GM19397 (cell line): Measurements from ENCODE around the gene WNT6.
A peak's percentile ranks its signal among the peaks of the same experiment; 100 is the strongest.

Experiments used
- ATAC-seq: cut with Tn5 transposase; IDR thresholded peaks from one replicate; pipeline ENCODE4 v1.9.1; 2021; ENCODE audit warnings: mild to moderate bottlenecking, moderate library complexity; ENCODE audit not compliant: unreplicated experiment

Gene WNT6

DNA sequence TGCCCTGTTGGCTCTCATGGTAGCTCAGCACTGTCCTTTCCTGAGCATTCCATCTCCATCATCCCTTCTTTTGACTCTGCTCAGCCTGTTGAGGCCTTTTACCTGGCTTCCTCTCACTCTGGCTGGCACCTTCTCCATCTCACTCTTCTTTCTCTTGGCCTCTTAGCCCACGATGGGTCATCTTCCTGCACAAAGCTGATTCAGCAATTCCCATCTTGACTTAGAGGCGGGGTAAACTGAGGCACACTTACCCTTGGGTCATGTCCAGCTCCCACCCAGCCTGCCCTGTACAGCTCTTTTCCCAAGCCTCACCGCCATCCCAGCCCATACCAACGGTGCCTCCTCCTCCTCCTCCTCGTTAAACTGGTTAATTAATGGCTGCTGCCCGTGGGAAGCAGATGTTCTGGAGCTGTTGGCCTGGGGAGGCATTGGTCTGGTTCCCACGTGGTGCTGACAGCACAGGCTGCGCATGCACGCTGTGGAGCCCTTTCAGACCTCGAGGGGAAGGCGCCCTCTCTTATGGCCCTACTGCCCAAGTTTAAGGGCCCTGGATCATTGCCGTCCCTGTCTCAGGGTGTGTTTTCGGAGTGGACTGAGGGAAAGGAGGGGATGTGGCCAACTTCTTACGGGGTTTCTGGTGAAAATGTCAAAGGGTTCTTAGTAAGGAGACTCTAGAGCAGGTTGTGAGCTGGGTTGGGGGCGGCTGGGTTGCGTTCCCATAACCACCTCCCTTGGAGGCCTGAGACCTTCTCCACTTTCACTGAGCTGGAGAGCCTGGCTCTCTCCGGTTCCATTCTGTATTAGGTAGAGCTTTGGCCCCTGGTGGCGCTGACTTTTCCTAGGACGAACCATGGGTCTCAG, 31.9 kb downstream of the WNT6 start:
- no peak for ATAC-seq

GRCh38 chr2:218892693-218893348, 33.2 kb downstream of the WNT6 start:
- ATAC-seq: peak; percentile 56

GRCh38 chr2:218893349-218894150, 33.9 kb downstream of the WNT6 start:
- ATAC-seq: no peak

DNA sequence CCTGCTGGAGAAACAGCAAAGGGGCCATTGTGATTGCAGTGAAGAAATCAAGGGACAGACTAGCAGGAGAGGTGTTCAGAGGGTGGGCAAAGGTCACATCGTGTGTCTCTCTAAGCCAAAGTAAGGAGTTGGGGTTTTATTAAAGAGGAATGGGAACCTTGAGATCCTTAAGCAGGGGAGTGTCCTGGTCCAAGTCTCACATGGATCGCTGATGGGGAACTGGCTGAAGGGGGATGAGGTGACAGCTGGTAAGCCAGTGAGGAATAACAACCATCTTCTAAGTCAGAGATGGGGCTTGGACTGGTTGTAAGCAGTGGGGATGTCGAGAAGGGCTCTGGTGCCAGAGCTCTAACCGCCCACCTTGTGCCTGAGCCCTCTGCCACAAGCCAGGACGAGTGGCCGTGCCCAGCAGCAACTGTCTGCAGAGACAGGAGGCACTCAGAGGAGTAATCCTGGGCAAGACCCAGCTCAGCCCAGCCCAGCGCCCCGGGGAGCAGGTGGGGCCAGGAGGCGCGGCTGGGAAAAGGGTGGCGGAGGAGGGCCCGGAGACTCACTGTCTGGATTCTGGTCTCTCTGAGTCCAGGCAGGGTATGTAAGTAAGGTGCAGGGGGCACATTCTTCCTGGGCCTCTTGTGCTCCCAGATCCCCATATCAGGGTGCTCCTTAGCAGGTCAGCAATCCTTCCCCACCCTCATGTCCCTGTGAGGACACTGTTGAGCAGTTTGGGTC, 34.7 kb downstream of the WNT6 start:
- no peak for ATAC-seq

- ATAC-seq: no peak
Measured at GRCh38 chr2:218894880-218895157, 35.2 kb downstream of the WNT6 start.

DNA sequence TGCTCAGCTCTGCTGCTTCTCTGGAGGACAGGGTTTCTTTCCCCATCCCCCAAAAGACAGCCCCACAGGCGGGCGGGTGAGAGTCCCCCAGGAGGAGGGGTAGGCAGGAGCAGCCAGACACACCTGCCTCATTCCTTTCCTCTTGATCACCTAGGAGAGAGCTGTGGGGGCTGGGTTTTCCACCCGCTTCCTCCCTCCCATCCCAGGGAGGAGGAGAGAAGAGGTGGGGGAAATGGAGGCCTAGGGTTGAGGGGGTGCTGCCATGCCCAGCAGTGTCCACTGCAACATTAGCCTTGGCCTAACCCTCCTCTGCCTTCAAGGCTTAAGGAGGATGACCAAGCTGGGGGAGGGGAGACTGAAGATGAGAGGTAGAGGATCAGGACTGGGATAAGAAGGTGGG, 35.7 kb downstream of the WNT6 start:
- ATAC-seq: no peak

DNA sequence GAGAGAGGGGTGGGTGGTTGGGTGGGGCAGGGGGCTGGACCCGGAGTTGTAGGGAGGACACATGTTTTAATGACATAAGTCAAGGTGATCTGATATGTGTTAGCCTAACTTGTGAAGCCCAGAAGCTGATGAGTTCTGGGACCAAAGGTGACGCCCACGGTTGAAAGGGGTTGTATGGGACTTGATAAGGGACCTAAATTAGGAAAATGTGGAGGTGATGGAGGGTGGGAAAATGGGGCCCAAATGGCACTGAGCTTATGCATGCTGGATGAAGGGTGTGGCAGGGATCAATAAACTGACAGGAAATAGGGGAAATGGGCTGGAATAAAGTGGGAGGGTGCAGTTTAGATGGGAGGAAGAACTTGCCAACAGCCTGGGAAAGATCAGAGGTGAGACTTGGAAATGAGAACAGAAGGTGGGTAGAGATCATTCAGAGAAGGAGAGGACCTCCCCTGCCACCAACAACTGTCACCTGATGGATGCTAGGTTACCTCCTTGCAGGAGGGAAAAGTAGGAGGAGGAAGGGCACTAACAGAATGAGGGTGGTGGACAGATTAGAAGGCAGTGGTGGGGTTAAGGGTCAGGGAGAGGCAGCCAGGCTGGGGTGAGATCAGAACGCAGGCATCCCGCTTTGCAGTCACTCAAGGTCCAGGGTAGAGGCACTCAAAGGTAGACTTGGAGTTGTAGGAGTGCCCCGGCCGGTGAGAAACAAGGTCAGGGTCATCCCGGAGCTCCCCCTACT, 36.3 kb downstream of the WNT6 start:
- ATAC-seq: peak; percentile 2

DNA sequence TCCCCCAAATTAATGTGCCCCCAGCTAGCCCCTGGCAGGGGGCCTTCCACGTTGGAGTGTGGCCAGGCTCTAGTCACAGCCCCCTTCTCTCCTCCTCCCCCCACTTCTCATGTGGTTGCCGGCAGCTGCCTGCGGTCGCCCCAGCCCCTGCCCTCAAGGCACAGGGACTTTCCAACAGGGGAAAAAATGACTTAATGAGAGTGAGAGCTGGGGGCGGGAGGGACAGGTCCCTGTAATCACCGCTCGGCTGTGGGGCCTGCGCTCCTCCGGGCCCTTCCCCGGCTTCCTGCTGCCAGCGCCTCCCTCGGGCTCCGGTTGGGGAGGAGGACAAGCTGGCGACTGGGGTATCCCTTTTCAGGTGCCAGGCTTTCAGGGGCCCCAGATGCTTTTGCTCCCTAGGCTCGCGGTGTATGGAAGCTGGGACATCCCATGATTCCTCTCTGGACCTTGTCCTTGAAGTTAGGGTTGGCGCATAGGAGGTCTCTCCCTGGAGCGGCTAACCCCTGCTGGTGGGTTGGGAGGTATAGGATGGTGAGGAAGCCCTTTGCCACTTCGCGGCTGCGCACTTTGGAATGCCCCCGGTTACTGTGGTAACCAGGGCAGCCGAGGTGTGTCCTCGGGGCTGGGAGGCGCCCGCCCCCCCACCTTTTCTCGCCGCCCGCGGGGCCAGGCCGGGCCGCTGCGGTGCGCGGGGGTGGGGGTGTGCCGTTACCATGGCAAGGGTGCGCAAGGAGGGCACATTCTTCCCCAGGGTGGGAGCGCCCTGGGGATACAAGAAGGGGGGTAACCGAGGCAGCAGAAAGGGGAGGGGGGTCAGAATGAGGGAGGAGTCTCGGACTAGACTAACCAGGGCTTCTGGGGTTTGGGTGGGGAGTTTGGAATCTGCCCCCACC, 37.1 kb downstream of the WNT6 start:
- peak; percentile 50 for ATAC-seq

- ATAC-seq: no peak
Measured at GRCh38 chr2:218897394-218898108, 37.9 kb downstream of the WNT6 start.

- ATAC-seq: peak; percentile 38
Measured at GRCh38 chr2:218898109-218898878, 38.7 kb downstream of the WNT6 start.

- no peak for ATAC-seq
Measured at GRCh38 chr2:218899147-218899546, 39.5 kb downstream of the WNT6 start.

GRCh38 chr2:218902427-218902826, 42.8 kb downstream of the WNT6 start:
- ATAC-seq: no peak

GRCh38 chr2:218904176-218904575, 44.6 kb downstream of the WNT6 start:
- ATAC-seq: no peak

DNA sequence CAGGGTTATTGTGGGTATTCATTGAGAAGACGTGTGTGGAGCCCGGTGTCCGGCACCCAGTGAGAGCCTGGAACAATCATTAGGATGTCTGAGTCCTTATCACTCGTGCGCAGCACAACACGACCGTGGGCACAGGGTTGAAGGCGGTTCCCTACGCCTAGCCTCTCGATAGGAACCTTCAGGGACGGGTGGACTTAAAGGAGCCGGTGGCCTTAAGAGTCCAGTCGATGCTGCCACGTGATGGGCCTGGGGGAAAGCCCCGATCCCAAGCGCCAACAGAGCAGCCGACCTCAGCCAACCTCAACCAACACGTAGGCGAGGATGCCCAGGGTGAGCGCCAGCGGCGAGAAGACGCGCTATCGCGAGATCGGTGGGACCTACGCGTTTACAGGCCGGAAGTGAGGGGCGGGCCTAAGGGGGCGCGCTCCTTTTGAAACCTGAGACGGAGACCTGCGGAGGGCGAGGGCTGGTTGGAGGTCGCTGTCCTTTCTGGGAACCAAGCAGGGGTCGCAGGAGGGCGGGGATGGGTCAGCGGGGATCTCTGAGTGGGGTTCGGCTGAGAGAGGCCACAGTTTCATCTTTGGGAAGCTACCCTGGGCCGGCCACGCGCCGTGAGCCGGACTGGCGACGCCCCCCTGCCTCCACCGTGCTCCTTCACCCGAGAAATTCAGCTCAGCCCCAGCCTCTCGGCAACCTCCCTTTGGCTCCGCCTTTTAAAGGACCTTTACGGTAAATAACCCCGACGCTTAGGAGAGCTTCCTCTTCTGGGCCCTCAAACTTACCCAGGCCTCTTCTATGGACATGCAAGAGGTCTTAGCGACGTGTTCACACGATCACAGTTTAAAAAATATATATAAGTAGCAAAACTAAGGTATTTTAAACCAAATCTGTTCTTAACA, 49.4 kb downstream of the WNT6 start:
- peak; percentile 94 for ATAC-seq

DNA sequence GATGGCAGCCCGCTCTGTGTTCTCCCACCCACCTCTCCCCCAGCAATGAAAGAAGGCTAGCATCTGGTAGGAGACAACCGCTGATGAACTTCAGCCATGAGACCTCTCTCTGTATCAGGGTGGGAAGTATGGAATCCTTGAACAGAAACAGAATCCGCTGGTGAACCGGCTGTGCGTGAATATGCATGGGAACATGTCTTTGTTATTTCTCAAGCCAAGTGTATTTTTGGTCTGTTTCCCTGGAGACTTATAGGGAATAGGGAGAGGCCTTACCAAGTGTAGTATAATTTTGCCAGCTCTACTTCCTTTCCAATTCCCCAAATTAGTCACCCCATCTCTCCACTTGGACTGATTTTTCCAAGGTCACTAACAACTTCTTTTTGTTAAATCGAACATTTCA, 51.1 kb downstream of the WNT6 start:
- ATAC-seq: no peak

- ATAC-seq: no peak
Measured at GRCh38 chr2:218920504-218920903, 60.9 kb downstream of the WNT6 start.
